ENCODE results near the gene ZNF644. TPM values are rescaled to one million over a fixed set of nuclear protein-coding genes. Genes with fewer than 3 reads are reported as not detected.

Gene ZNF644
- 176 TPM for total RNA-seq

DNA sequence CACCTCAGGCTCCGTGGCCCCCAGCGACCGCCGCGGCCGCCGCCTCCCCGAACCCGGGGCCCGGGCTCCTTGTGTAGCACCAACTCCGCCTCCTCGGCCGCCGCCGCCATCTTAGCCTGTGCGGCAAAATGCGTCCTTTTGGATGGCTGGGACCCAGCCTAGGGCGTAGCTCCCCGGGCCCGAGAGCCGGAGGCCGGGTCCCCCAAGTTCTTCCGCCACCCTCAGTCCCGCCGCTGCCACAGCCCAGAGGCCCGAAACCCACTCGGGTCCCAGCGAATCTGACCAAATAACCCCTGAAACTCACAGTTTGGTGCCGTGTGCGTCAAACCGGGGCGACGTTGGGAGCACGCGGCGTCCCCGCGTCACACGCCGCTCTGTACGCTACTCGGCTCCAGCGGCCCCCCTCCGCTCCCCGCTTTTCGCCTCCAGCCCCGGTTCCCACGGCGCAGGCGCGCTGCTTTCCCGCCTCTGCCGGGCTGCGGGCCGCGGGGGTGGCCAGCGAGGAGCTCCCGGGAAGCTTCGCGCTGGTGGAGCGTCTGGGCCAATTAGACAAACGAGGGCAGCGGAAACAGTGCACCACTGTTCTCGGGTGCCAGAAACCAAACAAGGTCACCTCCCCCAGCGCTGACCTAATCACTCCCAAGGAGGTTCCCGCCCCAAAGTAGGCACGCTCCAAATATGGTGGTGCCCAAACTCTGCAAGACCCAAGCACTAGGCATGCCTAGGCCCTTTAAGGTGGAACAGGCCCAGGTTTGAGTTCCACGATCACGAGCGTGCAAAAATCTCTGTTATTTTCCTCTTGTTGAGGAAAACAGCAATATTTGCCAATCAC, at the start of gene ZNF644:
Gene ZNF644 (minus strand): TSS at position 350 of the 832 bp plus-strand sequence. CDS start 39,682 bp downstream, outside the sequence.

Data from diencephalon (tissue), 1 donor.